HT-29 (cell line): ENCODE measurements around the gene LTB. TPM values are rescaled to one million over a fixed set of nuclear protein-coding genes. Genes with fewer than 3 reads are reported as not detected.
A peak's percentile ranks its signal among the peaks of the same experiment; 100 is the strongest.

Source experiments
- DNase-seq: peaks from one replicate; pipeline ENCODE4 v3.0.0-alpha.2; 2015; ENCODE audit warnings: low spot score
- small RNA-seq: library from RNA; depleted of rRNA; stranded (forward); fragments of <200 nt; gene quantifications from one replicate; pipeline ENCODE3, GENCODE V24; 2014
- total RNA-seq: library from RNA; depleted of rRNA; stranded (reverse); fragments of >200 nt; shearing (Covaris generic); gene quantifications from 2 replicates; pipeline ENCODE4 v1.2.3, GENCODE V29; 2014; rRNA removed

LTB gene
- total RNA-seq, 1 experiment from 2014 or later, result not detected

- no peak for DNase-seq
Measured at GRCh38 chr6:31531771-31532643, 50.2 kb downstream of the LTB start.

DNA sequence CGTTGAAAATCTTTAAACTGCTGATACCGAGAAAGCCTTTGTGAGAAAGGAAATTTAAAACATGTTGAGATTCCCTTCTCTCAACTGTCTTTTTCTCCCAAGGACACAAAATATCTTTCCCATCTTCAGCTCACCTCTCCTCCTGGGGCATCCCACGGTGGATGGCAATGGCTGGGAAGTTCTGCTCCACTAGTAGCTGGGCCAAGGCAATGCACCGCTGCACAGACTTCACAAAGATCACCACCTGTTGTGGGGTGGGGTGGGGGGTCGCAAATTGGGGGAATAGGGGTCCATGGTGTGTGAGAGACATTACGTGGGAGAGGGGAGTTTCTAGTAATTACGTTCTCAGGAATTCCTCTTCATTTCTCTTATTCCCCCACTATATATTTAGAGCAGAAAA lies 51.1 kb downstream of the LTB start:
- no peak for DNase-seq

DNA sequence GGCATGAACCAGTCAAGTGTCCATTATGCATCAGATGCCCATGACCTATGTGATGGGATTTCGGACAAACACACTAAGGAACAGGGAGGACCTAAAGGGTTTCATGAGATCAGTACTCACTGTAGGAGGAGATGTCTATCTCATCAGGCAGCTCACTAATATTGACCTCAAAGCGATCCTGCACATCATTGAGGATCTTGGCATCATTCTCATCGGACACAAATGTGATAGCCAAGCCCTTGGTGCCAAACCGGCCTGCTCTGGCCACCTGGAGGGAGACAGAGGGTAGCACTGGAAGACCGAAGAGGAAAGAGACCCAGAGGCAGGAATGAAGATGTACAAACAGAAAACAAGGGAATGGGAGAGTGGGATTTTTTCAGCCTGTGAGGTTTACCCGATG lies 51.6 kb downstream of the LTB start:
- no peak for DNase-seq

Small RNA genes within 50 kb of the gene (small RNA-seq; reads per million reads assigned to genes)
- gene SNORA38 (8.9 reads per million, percentile 87 among the genes with 10 or more reads in this experiment), gene SNORD117 (133 reads per million, percentile 97 among the genes with 10 or more reads in this experiment), gene SNORD84 (not detected), gene UQCRHP1 (not detected)

Other genes with a start within 250 kb of the LTB start
- 15.3 and 19.8 TPM in 2 replicates for gene HLA-B, start 225.2 kb downstream of the LTB start, total RNA-seq
- 36.1 and 39.2 TPM in 2 replicates for gene MICA, start 178.8 kb downstream of the LTB start, total RNA-seq
- gene MICB, start 84.3 kb downstream of the LTB start, total RNA-seq, result 0.66 and 0.89 TPM in 2 replicates
- not detected in 2 replicates for gene MCCD1, start 53.5 kb downstream of the LTB start, total RNA-seq
- gene DDX39B, start 40.4 kb downstream of the LTB start, total RNA-seq, result 685 and 711 TPM in 2 replicates
- gene ATP6V1G2, start 35.8 kb downstream of the LTB start, total RNA-seq, result not detected in 2 replicates
- gene NFKBIL1, start 34.8 kb downstream of the LTB start, total RNA-seq, result 26.4 and 29.2 TPM in 2 replicates
- not detected in 2 replicates for gene LTA, start 10.1 kb downstream of the LTB start, total RNA-seq
- 0.08 TPM in 1 of 2 replicates, not detected in the other for gene TNF, start 6.9 kb downstream of the LTB start, total RNA-seq
- gene LST1, start 3.9 kb upstream of the LTB start, total RNA-seq, result not detected in 2 replicates
- not detected in 2 replicates for gene NCR3, start 10.6 kb upstream of the LTB start, total RNA-seq
- gene AIF1, start 32.8 kb upstream of the LTB start, total RNA-seq, result not detected in 2 replicates
- gene PRRC2A, start 38.3 kb upstream of the LTB start, total RNA-seq, result 128 and 172 TPM in 2 replicates
- 307 and 336 TPM in 2 replicates for gene BAG6, start 70.2 kb upstream of the LTB start, total RNA-seq
- 1.8 and 4.2 TPM in 2 replicates for gene APOM, start 73.5 kb upstream of the LTB start, total RNA-seq
- gene C6orf47, start 78.4 kb upstream of the LTB start, total RNA-seq, result 24.7 and 29.1 TPM in 2 replicates
- gene GPANK1, start 82.6 kb upstream of the LTB start, total RNA-seq, result 11.7 and 17.2 TPM in 2 replicates
- 219 and 225 TPM in 2 replicates for gene CSNK2B, start 83.7 kb upstream of the LTB start, total RNA-seq
- 3.5 and 3.6 TPM in 2 replicates for gene LY6G5B, start 87.6 kb upstream of the LTB start, total RNA-seq
- 0.76 and 2.1 TPM in 2 replicates for gene LY6G5C, start 98.6 kb upstream of the LTB start, total RNA-seq
- 32.5 and 37.9 TPM in 2 replicates for gene ABHD16A, start 120.9 kb upstream of the LTB start, total RNA-seq
- not detected in 2 replicates for gene LY6G6F, start 124.4 kb upstream of the LTB start, total RNA-seq
- gene LY6G6D, start 132.9 kb upstream of the LTB start, total RNA-seq, result not detected in 2 replicates
- not detected in 2 replicates for gene LY6G6C, start 139.3 kb upstream of the LTB start, total RNA-seq
- 0.18 TPM in 1 of 2 replicates, not detected in the other for gene MPIG6B, start 140.9 kb upstream of the LTB start, total RNA-seq
- gene DDAH2, start 146.9 kb upstream of the LTB start, total RNA-seq, result 107 and 116 TPM in 2 replicates
- gene CLIC1, start 154.1 kb upstream of the LTB start, total RNA-seq, result 914 and 960 TPM in 2 replicates
- gene MSH5, start 157.6 kb upstream of the LTB start, total RNA-seq, result 19.6 and 20.9 TPM in 2 replicates
- gene SAPCD1, start 180.2 kb upstream of the LTB start, total RNA-seq, result 6.3 and 11.6 TPM in 2 replicates
- gene VWA7, start 194.9 kb upstream of the LTB start, total RNA-seq, result 5.6 and 11.2 TPM in 2 replicates
- gene VARS1, start 213.3 kb upstream of the LTB start, total RNA-seq, result 128 and 138 TPM in 2 replicates
- 77.4 and 93.6 TPM in 2 replicates for gene LSM2, start 224.5 kb upstream of the LTB start, total RNA-seq
- gene HSPA1L, start 232.9 kb upstream of the LTB start, total RNA-seq, result 0.64 and 1.3 TPM in 2 replicates
- gene HSPA1A, start 233.1 kb upstream of the LTB start, total RNA-seq, result 379 and 403 TPM in 2 replicates
- 655 TPM in 2 replicates for gene HSPA1B, start 245.3 kb upstream of the LTB start, total RNA-seq